Right kidney (tissue), 1 donor: Measurements from ENCODE around the gene NHLH2.

Experiments used
- DNase-seq: peaks from one replicate; pipeline ENCODE4 v3.0.0-alpha.2; 2016

NHLH2 gene

DNA sequence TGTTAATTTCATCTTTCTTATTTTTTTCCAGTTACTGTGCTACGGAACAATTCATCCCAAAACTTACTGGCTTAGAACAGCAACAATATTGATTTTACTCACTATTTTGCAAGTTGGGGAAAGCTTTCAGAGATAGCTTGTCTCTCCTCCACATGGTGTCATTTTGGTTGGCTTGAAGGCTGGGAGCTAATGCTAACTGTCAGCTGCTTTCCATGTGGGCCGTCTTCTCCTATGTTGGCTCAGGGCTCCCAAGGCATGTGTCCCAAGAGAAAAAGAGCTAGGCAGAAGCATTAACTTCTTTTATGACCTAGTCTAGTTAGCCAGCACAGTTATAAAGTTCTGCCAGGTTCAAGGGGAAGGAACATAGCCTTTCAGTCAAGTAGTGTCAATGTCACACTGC, 38.5 kb downstream of the NHLH2 start:
- no peak for DNase-seq

DNA sequence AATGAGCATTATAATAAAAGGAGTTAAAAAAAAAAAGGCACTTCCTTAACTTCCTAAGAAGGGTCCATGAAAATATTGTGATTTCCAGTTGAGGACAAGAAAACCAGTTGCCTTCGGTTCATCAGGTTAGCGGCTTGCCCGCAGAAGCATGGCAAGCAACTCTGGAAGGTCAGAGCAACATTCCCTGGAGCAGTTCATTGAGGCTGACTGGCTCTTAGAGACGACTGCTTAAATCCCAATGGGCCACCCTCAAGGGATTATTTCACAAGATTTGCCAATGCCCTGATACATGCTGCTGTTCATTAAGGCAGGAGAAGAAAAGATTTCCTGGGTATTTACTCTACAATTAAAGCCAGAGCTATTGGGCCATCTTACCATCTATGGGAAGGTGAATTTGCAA, 43.4 kb downstream of the NHLH2 start:
- DNase-seq, result no peak

DNA sequence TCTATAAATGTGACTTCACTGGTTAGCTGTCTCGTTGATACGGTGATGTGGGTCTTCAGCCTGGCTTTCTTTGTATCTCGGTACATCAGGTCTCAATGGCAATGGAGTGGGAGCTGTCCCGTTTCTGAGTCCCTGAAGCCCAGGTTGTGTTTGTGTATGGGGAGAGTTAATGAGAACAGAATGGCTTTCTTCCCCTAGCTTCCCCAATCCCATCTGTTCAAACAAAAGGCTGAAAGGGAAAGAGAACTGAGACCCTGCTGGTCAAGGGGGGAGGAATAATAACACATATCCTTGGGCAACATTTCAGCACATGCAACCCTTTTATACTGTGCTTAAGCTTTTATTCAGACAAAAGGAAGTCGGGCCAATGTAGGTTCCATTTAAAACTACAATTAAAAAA, 44.0 kb downstream of the NHLH2 start:
- DNase-seq, result no peak

DNA sequence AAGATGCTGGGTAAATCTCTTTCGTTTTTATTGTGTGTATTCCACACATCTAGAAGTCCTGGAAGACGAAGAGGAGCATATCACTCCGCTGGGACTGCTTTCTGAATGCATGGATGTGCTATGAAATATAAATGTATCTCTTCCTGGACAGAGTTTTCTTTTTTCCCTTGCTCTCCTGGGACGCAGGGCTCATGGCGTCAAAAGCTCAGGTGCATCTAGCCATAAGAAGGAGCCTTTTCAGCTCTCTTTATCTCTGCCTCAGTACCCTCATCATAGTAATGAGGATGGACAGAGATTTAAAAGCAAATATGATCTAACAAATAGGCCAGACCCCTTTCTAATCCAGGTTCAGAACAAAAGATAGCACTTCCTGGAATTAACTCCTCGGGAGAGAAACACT, 44.9 kb downstream of the NHLH2 start:
- DNase-seq, result no peak

DNA sequence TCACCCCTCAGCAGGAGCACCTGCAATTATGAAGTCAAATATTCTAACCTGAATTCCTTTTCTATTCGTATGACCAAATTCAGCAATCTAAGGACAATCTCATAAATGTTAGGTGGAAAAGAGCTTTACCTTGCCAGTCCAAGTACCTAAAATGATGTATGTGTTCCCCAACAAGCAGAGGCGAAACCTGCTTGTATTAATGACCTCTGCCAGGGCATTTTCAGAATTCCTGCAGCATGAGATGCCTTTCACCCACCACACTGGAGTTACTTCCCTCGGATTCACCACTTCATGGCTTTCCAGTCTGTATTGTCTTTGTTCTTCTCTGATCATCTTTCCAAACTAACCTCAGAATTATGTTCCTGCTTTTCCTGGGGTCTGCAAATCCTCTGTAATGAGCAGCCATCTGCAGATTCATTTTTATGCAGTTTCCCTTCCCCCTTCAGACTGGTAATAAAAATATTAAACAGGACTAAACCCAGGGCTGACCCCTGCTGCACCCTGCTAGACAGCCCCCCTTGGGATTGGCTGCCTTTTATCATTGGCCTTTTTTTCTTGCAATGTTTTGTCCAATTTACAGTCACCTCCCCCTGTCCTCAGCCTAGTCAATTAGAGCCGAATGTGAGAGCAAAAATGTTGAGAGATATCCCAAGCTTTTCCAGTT, 45.8 kb downstream of the NHLH2 start:
- no peak for DNase-seq

DNA sequence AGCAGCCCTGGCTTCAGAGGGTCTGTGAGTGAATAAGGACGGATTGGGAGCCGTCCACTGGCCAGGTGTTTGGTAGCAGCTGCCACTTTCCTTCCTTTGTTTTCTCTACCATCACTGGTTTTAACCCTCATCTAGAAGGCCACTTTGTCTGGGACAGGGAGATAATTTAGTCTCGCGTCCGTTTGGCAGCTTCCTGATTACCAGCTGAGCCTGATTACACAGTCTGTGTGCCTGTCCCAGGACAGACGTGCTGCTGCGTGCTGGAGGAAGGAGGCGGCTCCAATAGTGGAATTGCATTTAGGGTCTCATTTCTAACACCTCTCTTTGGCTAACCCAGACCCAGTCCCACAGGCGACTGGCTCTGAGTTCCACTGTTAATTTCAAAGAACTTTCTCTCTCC, 47.8 kb downstream of the NHLH2 start:
- no peak for DNase-seq

DNA sequence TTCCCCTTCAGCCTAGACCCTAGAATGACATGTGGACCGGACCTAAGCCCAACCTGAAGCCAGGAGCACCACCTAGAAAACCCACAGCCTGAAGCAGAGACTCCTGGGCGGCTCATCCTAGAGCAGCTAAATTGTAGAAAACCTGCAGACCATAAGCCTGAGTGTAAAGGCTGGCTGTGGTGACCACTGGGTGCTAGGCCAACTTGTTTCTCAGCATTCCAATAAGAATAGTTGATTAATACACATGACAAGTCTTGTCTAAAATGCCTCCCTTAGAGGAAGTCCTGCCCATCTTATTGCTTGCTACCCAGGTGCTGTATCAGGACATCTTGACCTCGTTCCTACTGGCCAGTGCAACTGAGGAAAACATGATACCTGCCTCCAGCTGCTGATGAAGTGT, 49.1 kb downstream of the NHLH2 start:
- no peak for DNase-seq

DNA sequence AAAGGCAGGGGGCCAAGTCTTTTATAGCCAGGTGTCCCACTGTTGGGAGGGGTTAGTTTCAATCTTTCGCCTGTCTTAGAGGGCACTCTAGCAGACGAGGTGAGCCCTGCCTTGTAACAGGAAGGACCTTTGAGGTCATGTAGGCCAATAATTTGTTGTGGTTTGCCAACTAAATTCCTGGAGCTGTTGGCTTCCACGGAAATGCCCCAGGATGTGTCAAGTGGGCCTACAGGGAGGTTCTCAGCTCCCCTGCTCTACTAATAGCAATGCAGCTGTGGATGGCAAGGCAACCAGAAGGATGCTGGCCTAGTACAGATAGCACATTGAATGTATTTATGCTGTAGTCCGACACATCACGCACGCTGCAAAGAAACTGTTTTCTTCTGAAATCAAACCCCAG, 50.1 kb downstream of the NHLH2 start:
- DNase-seq, result no peak

DNA sequence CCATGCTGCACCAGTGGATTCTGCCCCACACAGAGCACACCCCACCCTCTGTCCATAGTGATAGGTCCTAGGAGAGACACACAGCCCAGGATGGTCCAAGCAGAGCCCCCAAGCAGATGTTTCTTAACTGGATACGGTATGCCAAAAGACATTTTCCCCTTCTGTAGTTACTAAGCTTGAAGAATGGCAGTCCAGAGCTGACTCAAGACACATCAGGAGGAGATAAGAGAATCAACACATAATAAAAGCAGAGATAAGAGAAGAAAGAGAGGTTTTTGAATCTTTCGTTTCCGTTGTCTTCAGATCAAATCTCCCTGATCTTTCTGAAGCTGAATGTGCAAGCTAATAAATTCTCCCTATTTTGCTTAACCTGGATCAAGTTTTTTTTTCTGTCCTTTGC, 50.6 kb downstream of the NHLH2 start:
- DNase-seq, result no peak
